ENCODE measurements around the gene RAP2C.

Gene RAP2C

GRCh38 chrX:132219343-132219768 is at the start of gene RAP2C:
Gene RAP2C (minus strand): TSS chrX:132219447. CDS start chrX:132217268, 2,179 bp downstream.
- Histone ChIP-seq H3K9me3 (ENCODE audit: control insufficient read depth in 5 of 5, low read length in 5 of 5) (no peaks in the 10 kb centered on the region), H3K36me3 (ENCODE audit: control insufficient read depth in 5 of 5, insufficient read depth in 5 of 5, low read length in 5 of 5) (no peaks in the 10 kb centered on the region), H3K4me3 (ENCODE audit: low read depth in 1 of 5, low read length in 5 of 5) (peak within 1 kb of the TSS; percentile 63 to 75 (median 70)), H3K9ac (ENCODE audit: low read length in 5 of 5) (peak within 1 kb of the TSS; percentile 6 to 84 (median 76)), H3K27ac (ENCODE audit: low read depth, low read length) (peak within 1 kb of the TSS; percentile 92), H3K27me3 (ENCODE audit: control insufficient read depth in 5 of 5, insufficient read depth in 4 of 5, low read length in 5 of 5) (peaks cover 0 to 4% (median 2%) of the 10 kb centered on the region in 5 donors), H3K4me1 (ENCODE audit: control insufficient read depth in 5 of 5, insufficient read depth in 5 of 5, low read length in 5 of 5) (peaks cover 0 to 21% (median 12%) of the 10 kb centered on the region in 5 donors)

- no peaks in the 10 kb centered on the region for H3K36me3 ChIP-seq (ENCODE audit: control insufficient read depth in 5 of 5, insufficient read depth in 5 of 5, low read length in 5 of 5)
- H3K9ac ChIP-seq (ENCODE audit: low read length in 5 of 5), result no peak overlapping the region
- peaks cover 0 to 15% (median 4%) of the 10 kb centered on the region in 5 donors for H3K4me1 ChIP-seq (ENCODE audit: control insufficient read depth in 5 of 5, insufficient read depth in 5 of 5, low read length in 5 of 5)
- H3K9me3 ChIP-seq (ENCODE audit: control insufficient read depth in 5 of 5, low read length in 5 of 5), result no peaks in the 10 kb centered on the region
- no peak overlapping the region for H3K27ac ChIP-seq (ENCODE audit: low read depth, low read length)
- no peak overlapping the region for H3K4me3 ChIP-seq (ENCODE audit: low read depth in 1 of 5, low read length in 5 of 5)
- H3K27me3 ChIP-seq (ENCODE audit: control insufficient read depth in 5 of 5, insufficient read depth in 4 of 5, low read length in 5 of 5), result no peaks in the 10 kb centered on the region
Measured at GRCh38 chrX:132267392-132267791, 48.1 kb upstream of the RAP2C start.

- H3K27me3 ChIP-seq (ENCODE audit: control insufficient read depth in 5 of 5, insufficient read depth in 4 of 5, low read length in 5 of 5), result no peaks in the 10 kb centered on the region
Measured at GRCh38 chrX:132266583-132267355, 47.5 kb upstream of the RAP2C start.

GRCh38 chrX:132263127-132263526 is 43.9 kb upstream of the RAP2C start:
- Histone ChIP-seq H3K9me3 (ENCODE audit: control insufficient read depth in 5 of 5, low read length in 5 of 5) (no peaks in the 10 kb centered on the region), H3K9ac (ENCODE audit: low read length in 5 of 5) (no peak overlapping the region), H3K4me3 (ENCODE audit: low read depth in 1 of 5, low read length in 5 of 5) (no peak overlapping the region), H3K27me3 (ENCODE audit: control insufficient read depth in 5 of 5, insufficient read depth in 4 of 5, low read length in 5 of 5) (no peaks in the 10 kb centered on the region), H3K36me3 (ENCODE audit: control insufficient read depth in 5 of 5, insufficient read depth in 5 of 5, low read length in 5 of 5) (no peaks in the 10 kb centered on the region), H3K27ac (ENCODE audit: low read depth, low read length) (no peak overlapping the region), H3K4me1 (ENCODE audit: control insufficient read depth in 5 of 5, insufficient read depth in 5 of 5, low read length in 5 of 5) (no peaks in the 10 kb centered on the region)

More at GRCh38 chrX:132266583-132267355, 47.5 kb upstream of the RAP2C start:
- H3K4me3 ChIP-seq (ENCODE audit: low read depth in 1 of 5, low read length in 5 of 5), result no peak overlapping the region
- H3K9ac ChIP-seq (ENCODE audit: low read length in 5 of 5), result no peak overlapping the region
- H3K36me3 ChIP-seq (ENCODE audit: control insufficient read depth in 5 of 5, insufficient read depth in 5 of 5, low read length in 5 of 5), result no peaks in the 10 kb centered on the region
- peaks cover 0 to 15% (median 4%) of the 10 kb centered on the region in 5 donors for H3K4me1 ChIP-seq (ENCODE audit: control insufficient read depth in 5 of 5, insufficient read depth in 5 of 5, low read length in 5 of 5)
- H3K27ac ChIP-seq (ENCODE audit: low read depth, low read length), result no peak overlapping the region
- no peaks in the 10 kb centered on the region for H3K9me3 ChIP-seq (ENCODE audit: control insufficient read depth in 5 of 5, low read length in 5 of 5)

- H3K9ac ChIP-seq (ENCODE audit: low read length in 5 of 5), result no peak overlapping the region
- no peaks in the 10 kb centered on the region for H3K36me3 ChIP-seq (ENCODE audit: control insufficient read depth in 5 of 5, insufficient read depth in 5 of 5, low read length in 5 of 5)
- no peaks in the 10 kb centered on the region for H3K4me1 ChIP-seq (ENCODE audit: control insufficient read depth in 5 of 5, insufficient read depth in 5 of 5, low read length in 5 of 5)
- no peaks in the 10 kb centered on the region for H3K9me3 ChIP-seq (ENCODE audit: control insufficient read depth in 5 of 5, low read length in 5 of 5)
- no peak overlapping the region for H3K27ac ChIP-seq (ENCODE audit: low read depth, low read length)
- H3K27me3 ChIP-seq (ENCODE audit: control insufficient read depth in 5 of 5, insufficient read depth in 4 of 5, low read length in 5 of 5), result peaks cover 0 to 4% (median 0%) of the 10 kb centered on the region in 5 donors
- no peak overlapping the region for H3K4me3 ChIP-seq (ENCODE audit: low read depth in 1 of 5, low read length in 5 of 5)
Measured at GRCh38 chrX:132258509-132258908, 39.3 kb upstream of the RAP2C start.

- peaks cover 0 to 4% (median 0%) of the 10 kb centered on the region in 5 donors for H3K27me3 ChIP-seq (ENCODE audit: control insufficient read depth in 5 of 5, insufficient read depth in 4 of 5, low read length in 5 of 5)
- no peaks in the 10 kb centered on the region for H3K9me3 ChIP-seq (ENCODE audit: control insufficient read depth in 5 of 5, low read length in 5 of 5)
- no peaks in the 10 kb centered on the region for H3K36me3 ChIP-seq (ENCODE audit: control insufficient read depth in 5 of 5, insufficient read depth in 5 of 5, low read length in 5 of 5)
- H3K4me3 ChIP-seq (ENCODE audit: low read depth in 1 of 5, low read length in 5 of 5), result no peak overlapping the region
- no peaks in the 10 kb centered on the region for H3K4me1 ChIP-seq (ENCODE audit: control insufficient read depth in 5 of 5, insufficient read depth in 5 of 5, low read length in 5 of 5)
- no peak overlapping the region for H3K27ac ChIP-seq (ENCODE audit: low read depth, low read length)
- no peak overlapping the region for H3K9ac ChIP-seq (ENCODE audit: low read length in 5 of 5)
Measured at GRCh38 chrX:132257116-132257515, 37.9 kb upstream of the RAP2C start.

GRCh38 chrX:132236121-132236520 is 16.9 kb upstream of the RAP2C start:
- H3K4me3 ChIP-seq (ENCODE audit: low read depth in 1 of 5, low read length in 5 of 5), result no peak overlapping the region
- no peaks in the 10 kb centered on the region for H3K9me3 ChIP-seq (ENCODE audit: control insufficient read depth in 5 of 5, low read length in 5 of 5)
- H3K36me3 ChIP-seq (ENCODE audit: control insufficient read depth in 5 of 5, insufficient read depth in 5 of 5, low read length in 5 of 5), result no peaks in the 10 kb centered on the region
- H3K27ac ChIP-seq (ENCODE audit: low read depth, low read length), result no peak overlapping the region
- no peak overlapping the region for H3K9ac ChIP-seq (ENCODE audit: low read length in 5 of 5)
- no peaks in the 10 kb centered on the region for H3K4me1 ChIP-seq (ENCODE audit: control insufficient read depth in 5 of 5, insufficient read depth in 5 of 5, low read length in 5 of 5)
- H3K27me3 ChIP-seq (ENCODE audit: control insufficient read depth in 5 of 5, insufficient read depth in 4 of 5, low read length in 5 of 5), result no peaks in the 10 kb centered on the region

- no peaks in the 10 kb centered on the region for H3K36me3 ChIP-seq (ENCODE audit: control insufficient read depth in 5 of 5, insufficient read depth in 5 of 5, low read length in 5 of 5)
- H3K27me3 ChIP-seq (ENCODE audit: control insufficient read depth in 5 of 5, insufficient read depth in 4 of 5, low read length in 5 of 5), result no peaks in the 10 kb centered on the region
- no peak overlapping the region for H3K9ac ChIP-seq (ENCODE audit: low read length in 5 of 5)
- H3K4me1 ChIP-seq (ENCODE audit: control insufficient read depth in 5 of 5, insufficient read depth in 5 of 5, low read length in 5 of 5), result no peaks in the 10 kb centered on the region
- H3K4me3 ChIP-seq (ENCODE audit: low read depth in 1 of 5, low read length in 5 of 5), result no peak overlapping the region
- no peak overlapping the region for H3K27ac ChIP-seq (ENCODE audit: low read depth, low read length)
- H3K9me3 ChIP-seq (ENCODE audit: control insufficient read depth in 5 of 5, low read length in 5 of 5), result no peaks in the 10 kb centered on the region
Measured at GRCh38 chrX:132235488-132235887, 16.2 kb upstream of the RAP2C start.

GRCh38 chrX:132231587-132231986 is 12.3 kb upstream of the RAP2C start:
- no peak overlapping the region for H3K27ac ChIP-seq (ENCODE audit: low read depth, low read length)
- no peak overlapping the region for H3K4me3 ChIP-seq (ENCODE audit: low read depth in 1 of 5, low read length in 5 of 5)
- no peaks in the 10 kb centered on the region for H3K36me3 ChIP-seq (ENCODE audit: control insufficient read depth in 5 of 5, insufficient read depth in 5 of 5, low read length in 5 of 5)
- H3K9ac ChIP-seq (ENCODE audit: low read length in 5 of 5), result no peak overlapping the region
- H3K4me1 ChIP-seq (ENCODE audit: control insufficient read depth in 5 of 5, insufficient read depth in 5 of 5, low read length in 5 of 5), result peaks cover 0 to 14% (median 3%) of the 10 kb centered on the region in 5 donors
- no peaks in the 10 kb centered on the region for H3K9me3 ChIP-seq (ENCODE audit: control insufficient read depth in 5 of 5, low read length in 5 of 5)
- no peaks in the 10 kb centered on the region for H3K27me3 ChIP-seq (ENCODE audit: control insufficient read depth in 5 of 5, insufficient read depth in 4 of 5, low read length in 5 of 5)

- no peaks in the 10 kb centered on the region for H3K9me3 ChIP-seq (ENCODE audit: control insufficient read depth in 5 of 5, low read length in 5 of 5)
- peak overlapping the region; percentile 54 for H3K27ac ChIP-seq (ENCODE audit: low read depth, low read length)
- no peak overlapping the region for H3K4me3 ChIP-seq (ENCODE audit: low read depth in 1 of 5, low read length in 5 of 5)
- no peaks in the 10 kb centered on the region for H3K36me3 ChIP-seq (ENCODE audit: control insufficient read depth in 5 of 5, insufficient read depth in 5 of 5, low read length in 5 of 5)
- peaks cover 0 to 2% (median 0%) of the 10 kb centered on the region in 5 donors for H3K27me3 ChIP-seq (ENCODE audit: control insufficient read depth in 5 of 5, insufficient read depth in 4 of 5, low read length in 5 of 5)
- H3K4me1 ChIP-seq (ENCODE audit: control insufficient read depth in 5 of 5, insufficient read depth in 5 of 5, low read length in 5 of 5), result peaks cover 0 to 14% (median 4%) of the 10 kb centered on the region in 5 donors
- no peak overlapping the region for H3K9ac ChIP-seq (ENCODE audit: low read length in 5 of 5)
Measured at GRCh38 chrX:132227383-132228112, 8.3 kb upstream of the RAP2C start.

Data from subcutaneous abdominal adipose tissue (tissue), 5 donors.